Activated naive CD8-positive, alpha-beta T cell (primary cell): ENCODE results near the gene CSNK1G2.

Experiments used
- H3K27ac Mint-ChIP-seq: one replicate; pipeline ENCODE4 v1.8.0; 2021; ENCODE audit warnings: mixed read lengths
- H3K27me3 Mint-ChIP-seq: one replicate; pipeline ENCODE4 v1.8.0; 2021; ENCODE audit warnings: mixed read lengths
- H3K36me3 Mint-ChIP-seq: one replicate; pipeline ENCODE4 v1.8.0; 2021; ENCODE audit warnings: mixed read lengths
- H3K4me1 Mint-ChIP-seq: one replicate; pipeline ENCODE4 v1.8.0; 2021; ENCODE audit warnings: low read depth, mixed read lengths
- H3K4me3 Mint-ChIP-seq: one replicate; pipeline ENCODE4 v1.8.0; 2021; ENCODE audit warnings: mild to moderate bottlenecking, mixed read lengths
- H3K9me3 Mint-ChIP-seq: one replicate; pipeline ENCODE4 v1.8.0; 2021; ENCODE audit warnings: low read depth, mixed read lengths

CSNK1G2 gene

DNA sequence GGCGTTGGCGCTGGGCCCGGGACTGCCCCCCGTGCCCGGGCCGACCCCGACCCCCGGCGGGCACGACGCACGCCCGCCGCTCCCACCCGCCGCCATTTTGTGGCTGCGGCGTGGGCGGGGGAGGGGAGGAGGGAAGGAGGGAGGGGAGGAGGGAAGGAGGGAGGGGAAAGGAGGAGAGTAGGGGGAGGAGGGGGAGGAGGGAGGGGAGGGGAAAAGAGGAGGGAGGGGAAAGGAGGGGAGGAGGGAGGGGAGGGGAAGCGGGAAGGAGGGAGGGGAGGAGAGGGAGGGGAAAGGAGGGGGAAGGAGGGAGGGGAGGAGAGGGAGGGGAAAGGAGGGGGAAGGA is 74.6 kb downstream of the CSNK1G2 start, which contains the start of gene BTBD2:
Gene BTBD2 (minus strand): TSS at position 107 of the 343 bp plus-strand sequence. CDS start 11 bp downstream, at position 96.
- Mint-ChIP-seq H3K36me3 (no peaks in the 10 kb centered on the region), H3K9me3 (no peaks in the 10 kb centered on the region), H3K4me1 (peaks cover 15% of the 10 kb centered on the region), H3K4me3 (peak within 1 kb of the TSS; percentile 63), H3K27me3 (no peaks in the 10 kb centered on the region), H3K27ac (peak within 1 kb of the TSS; percentile 22)

- H3K27me3 Mint-ChIP-seq, result no peaks in the 10 kb centered on the region
- no peak overlapping the region for H3K27ac Mint-ChIP-seq
- peak overlapping the region; percentile 20 for H3K4me3 Mint-ChIP-seq
- H3K9me3 Mint-ChIP-seq, result no peaks in the 10 kb centered on the region
- no peaks in the 10 kb centered on the region for H3K36me3 Mint-ChIP-seq
- peaks cover 15% of the 10 kb centered on the region for H3K4me1 Mint-ChIP-seq
Observed at GRCh38 chr19:2016041-2016807, 75.3 kb downstream of the CSNK1G2 start.

DNA sequence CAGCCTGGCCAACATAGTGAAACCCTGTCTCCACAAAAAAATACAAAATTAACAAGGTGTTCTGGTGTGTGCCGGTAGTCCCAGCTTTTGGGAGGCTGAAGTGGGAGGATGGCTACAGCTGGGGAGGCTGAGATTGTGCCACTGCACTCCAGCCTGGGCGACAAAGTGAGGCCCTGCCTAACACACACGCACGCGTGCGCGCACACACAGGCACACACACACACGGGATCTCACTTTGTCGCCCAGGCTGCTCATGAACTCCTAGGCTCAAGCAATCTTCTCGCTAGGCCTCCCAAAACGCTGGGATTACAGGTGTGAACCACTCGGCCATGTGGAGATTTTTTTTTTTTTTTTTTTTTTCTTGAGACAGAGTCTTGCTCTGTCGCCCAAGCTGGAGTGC is 77.8 kb downstream of the CSNK1G2 start:
- Mint-ChIP-seq H3K27me3 (no peaks in the 10 kb centered on the region), H3K9me3 (no peaks in the 10 kb centered on the region), H3K27ac (no peak overlapping the region), H3K4me3 (no peak overlapping the region), H3K36me3 (no peaks in the 10 kb centered on the region), H3K4me1 (peaks cover 14% of the 10 kb centered on the region)

DNA sequence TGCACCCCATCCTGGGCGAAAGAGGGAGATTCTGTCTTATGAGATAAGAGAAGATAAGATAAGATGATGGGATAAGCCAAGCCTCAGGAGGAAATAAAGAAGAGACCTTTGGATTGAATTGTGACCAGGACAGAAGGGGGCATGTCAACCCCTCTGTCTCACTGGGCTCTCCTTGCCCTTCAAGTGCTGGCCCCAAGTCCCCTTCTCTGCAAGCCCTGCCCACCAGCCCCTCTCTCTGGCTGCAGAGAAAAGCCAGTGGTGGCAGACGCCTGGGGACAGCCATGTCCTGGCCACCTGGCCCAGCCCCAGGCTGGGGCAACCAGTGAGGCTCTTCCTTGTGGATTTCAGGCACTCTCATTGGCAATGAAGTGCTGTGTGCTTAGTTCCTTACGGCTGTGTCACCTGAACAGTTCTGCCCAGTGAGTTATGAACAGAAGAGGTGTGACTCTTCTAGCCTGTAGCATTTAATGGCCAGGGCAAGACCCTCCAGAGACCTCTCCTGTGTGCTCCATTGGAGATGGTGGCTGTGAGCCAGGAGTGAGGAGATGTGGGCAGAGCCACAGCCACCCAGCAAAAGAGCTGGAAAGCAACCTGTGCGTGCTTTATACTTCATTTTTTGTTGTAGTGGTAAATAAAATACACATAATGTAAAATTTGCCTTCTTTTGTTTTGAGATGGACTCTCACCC is 80.6 kb downstream of the CSNK1G2 start:
- H3K36me3 Mint-ChIP-seq, result no peaks in the 10 kb centered on the region
- no peaks in the 10 kb centered on the region for H3K27me3 Mint-ChIP-seq
- no peaks in the 10 kb centered on the region for H3K9me3 Mint-ChIP-seq
- H3K27ac Mint-ChIP-seq, result no peak overlapping the region
- no peak overlapping the region for H3K4me3 Mint-ChIP-seq
- peaks cover 9% of the 10 kb centered on the region for H3K4me1 Mint-ChIP-seq

DNA sequence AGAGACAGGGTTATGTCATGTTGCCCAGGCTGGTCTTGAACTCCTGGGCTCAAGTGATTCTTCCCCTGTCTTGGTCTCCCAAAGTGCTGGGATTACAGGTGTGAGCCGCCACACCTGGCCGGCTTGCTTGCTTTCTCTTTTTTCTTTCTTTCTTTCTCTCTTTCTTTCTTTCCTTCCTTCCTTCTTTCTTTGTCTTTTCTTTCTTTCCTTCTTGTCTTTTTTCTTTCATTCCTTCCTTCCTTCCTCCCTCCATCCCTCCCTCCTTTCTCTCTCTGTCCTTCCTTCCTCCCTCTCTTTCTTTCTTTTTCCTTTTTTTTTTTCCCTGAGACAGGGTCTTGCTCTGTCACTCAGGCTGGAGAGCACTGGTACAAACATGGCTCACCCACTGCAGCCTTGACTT is 81.3 kb downstream of the CSNK1G2 start:
- Mint-ChIP-seq H3K27me3 (no peaks in the 10 kb centered on the region), H3K4me3 (no peak overlapping the region), H3K4me1 (peaks cover 5% of the 10 kb centered on the region), H3K27ac (no peak overlapping the region), H3K9me3 (no peaks in the 10 kb centered on the region), H3K36me3 (no peaks in the 10 kb centered on the region)

GRCh38 chr19:2026770-2027169 is 85.8 kb downstream of the CSNK1G2 start:
- Mint-ChIP-seq H3K4me1 (peaks cover 1% of the 10 kb centered on the region), H3K27me3 (no peaks in the 10 kb centered on the region), H3K36me3 (no peaks in the 10 kb centered on the region), H3K27ac (no peak overlapping the region), H3K4me3 (no peak overlapping the region), H3K9me3 (no peaks in the 10 kb centered on the region)

- H3K9me3 Mint-ChIP-seq, result no peaks in the 10 kb centered on the region
- no peaks in the 10 kb centered on the region for H3K27me3 Mint-ChIP-seq
- H3K4me1 Mint-ChIP-seq, result peaks cover 7% of the 10 kb centered on the region
- no peaks in the 10 kb centered on the region for H3K36me3 Mint-ChIP-seq
- H3K4me3 Mint-ChIP-seq, result no peak overlapping the region
- no peak overlapping the region for H3K27ac Mint-ChIP-seq
Observed at GRCh38 chr19:2027361-2027760, 86.4 kb downstream of the CSNK1G2 start.
